Right lobe of liver (tissue), 6 donors: Measurements from ENCODE around the gene AKR1D1. TPM values are rescaled to one million over a fixed set of nuclear protein-coding genes. Genes with fewer than 3 reads are reported as not detected.

Source experiments
- ATAC-seq, 4 donors: fragments of 200-7000 bp; cut with Tn5 transposase; one replicate each; pipeline ENCODE4 v1.9.1; 2020; ENCODE audit warnings: mild to moderate bottlenecking in 4 of 4, moderate library complexity in 4 of 4
- DNase-seq, 3 donors: peaks; one replicate each; pipeline ENCODE4 v3.0.0-alpha.2; 2020
- H3K27ac ChIP-seq, 3 donors: fragments of 200-600 bp; one replicate each; pipeline ENCODE4 v1.8.0; 2022
- H3K27me3 ChIP-seq, 2 donors: fragments of 200-600 bp; one replicate each; pipeline ENCODE4 v1.8.0; 2022
- H3K36me3 ChIP-seq, 4 donors: fragments of 200-600 bp; sonication (generic) in 1 of 4; one replicate each; pipeline versions ENCODE4 v1.5.1 to v1.8.0; 2017 to 2022; ENCODE audit warnings: control low read depth in 1 of 4
- H3K4me1 ChIP-seq, 4 donors: fragments of 200-600 bp; sonication (generic) in 1 of 4; one replicate each; pipeline versions ENCODE4 v1.5.1 to v1.8.0; 2017 to 2022; ENCODE audit warnings: control low read depth in 1 of 4
- H3K4me3 ChIP-seq, 3 donors: fragments of 200-600 bp; one replicate each; pipeline ENCODE4 v1.8.0; 2022
- H3K9me3 ChIP-seq, 4 donors: fragments of 200-600 bp; sonication (generic) in 1 of 4; one replicate each; pipeline versions ENCODE4 v1.5.1 to v1.8.0; 2017 to 2022; ENCODE audit warnings: control low read depth in 1 of 4
- POLR2A ChIP-seq: fragments of 450-650 bp; IDR thresholded peaks from one replicate; pipeline ENCODE4 v1.6.1; 2017; ENCODE audit warnings: antibody characterized with exemption, mild to moderate bottlenecking
- WGBS: methylation state at CpG from one replicate; pipeline ENCODE4 v1.1.6; 2018; ENCODE audit warnings: low coverage, low lambda C conversion rate; ENCODE audit not compliant: insufficient coverage; ENCODE audit errors: missing lambda C conversion rate; 5-methylcytosine and 5-hydroxymethylcytosine counted together
- intact Hi-C, 2 donors: fragments of 100-400 bp; cut with DNase I; formaldehyde crosslinking; loops; one replicate each; pipeline versions ENCODE4 v1.11.2 to v1.14.1; 2022
- long read RNA-seq: library from polyadenylated mRNA; unstranded; transcript quantifications from one replicate; pipeline ENCODE4 v2.0.0, GENCODE V29; 2019
- total RNA-seq, 6 experiments: library from RNA; depleted of rRNA in 2 of 6; stranded (reverse); fragments of >200 nt in 2 of 6; fragmentation: NEBNext Ultra II Directional in 3 of 6; extraction: Animal tissue kit (Norgen Biotek cat#: 25700) in 3 of 6; gene quantifications; one replicate each; pipeline versions ENCODE4 v1.1.0 to v1.2.4, GENCODE V29; 2016 to 2023
- TF ChIP-seq, protein P1 (sequence below), 4 donors: fragments of 200-600 bp in 3 of 4; fragments of 450-650 bp in 1 of 4; IDR thresholded peaks; one replicate each; pipeline versions ENCODE4 v1.5.1 to v1.8.0; 2016 to 2022; ENCODE audit warnings: antibody characterized with exemption in 4 of 4, mild to moderate bottlenecking in 2 of 4
- donor health status: DM: no; HTN: yes; CAD: no.
- donor health status: DM: no; HTN: no; CAD: no.
- donor health status: DM: no; HTN: no; CAD: no.
- donor health status: DM: no; HTN: yes; CAD: no.
- donor health status: DM: no; HTN: yes; CAD: no.

AKR1D1 gene
- total RNA-seq, result 100 to 1,000 TPM in 2 of 6 experiments, 10 to 100 TPM in 4; 43.8 to 332 (median 93.6) TPM
- long read RNA-seq, transcript AKR1D1-201 (9 exons, 2,347 nt), result major isoform, 29 of 43 reads
- long read RNA-seq, partial matches to known transcripts, result 9 of 43 reads
- long read RNA-seq, other reads (novel, unspliced or antisense), result 4 of 43 reads

DNA sequence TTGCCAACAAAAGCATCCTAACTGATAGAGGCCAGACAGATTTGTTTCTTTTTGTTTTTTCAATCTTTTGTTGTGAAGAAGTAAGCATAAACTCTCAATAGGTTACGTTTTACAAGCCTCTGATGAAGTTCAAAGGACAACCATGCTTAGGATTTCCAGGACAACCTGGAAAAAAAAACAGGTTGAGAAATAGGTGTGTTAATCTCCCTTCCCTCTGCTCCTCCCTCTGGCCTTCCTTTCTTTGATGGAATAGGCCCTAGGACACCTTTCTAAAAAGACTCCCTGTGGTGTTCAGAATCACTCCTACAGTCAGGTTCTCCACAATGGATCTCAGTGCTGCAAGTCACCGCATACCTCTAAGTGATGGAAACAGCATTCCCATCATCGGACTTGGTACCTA is at the start of gene AKR1D1:
AKR1D1 (plus strand) TSS at position 264 of the 400 bp plus-strand sequence; CDS start at position 324, 60 bp downstream.
- ATAC-seq (peak; percentile 58 to 81 (median 76)), DNase-seq (no peak)
- H3K36me3 ChIP-seq, result no peaks in the 10 kb centered on the region
- H3K4me3 ChIP-seq, result peak within 1 kb of the TSS; percentile 16 to 66 (median 46)
- TF ChIP-seq POLR2A, result no peak
- TF ChIP-seq, protein P1, sequence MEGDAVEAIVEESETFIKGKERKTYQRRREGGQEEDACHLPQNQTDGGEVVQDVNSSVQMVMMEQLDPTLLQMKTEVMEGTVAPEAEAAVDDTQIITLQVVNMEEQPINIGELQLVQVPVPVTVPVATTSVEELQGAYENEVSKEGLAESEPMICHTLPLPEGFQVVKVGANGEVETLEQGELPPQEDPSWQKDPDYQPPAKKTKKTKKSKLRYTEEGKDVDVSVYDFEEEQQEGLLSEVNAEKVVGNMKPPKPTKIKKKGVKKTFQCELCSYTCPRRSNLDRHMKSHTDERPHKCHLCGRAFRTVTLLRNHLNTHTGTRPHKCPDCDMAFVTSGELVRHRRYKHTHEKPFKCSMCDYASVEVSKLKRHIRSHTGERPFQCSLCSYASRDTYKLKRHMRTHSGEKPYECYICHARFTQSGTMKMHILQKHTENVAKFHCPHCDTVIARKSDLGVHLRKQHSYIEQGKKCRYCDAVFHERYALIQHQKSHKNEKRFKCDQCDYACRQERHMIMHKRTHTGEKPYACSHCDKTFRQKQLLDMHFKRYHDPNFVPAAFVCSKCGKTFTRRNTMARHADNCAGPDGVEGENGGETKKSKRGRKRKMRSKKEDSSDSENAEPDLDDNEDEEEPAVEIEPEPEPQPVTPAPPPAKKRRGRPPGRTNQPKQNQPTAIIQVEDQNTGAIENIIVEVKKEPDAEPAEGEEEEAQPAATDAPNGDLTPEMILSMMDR (IDR thresholded peaks at IDR 0.05), result no peak
- no peaks in the 10 kb centered on the region for H3K27me3 ChIP-seq
- intact Hi-C loops, result no loop called here
- H3K4me1 ChIP-seq, result peaks cover 0 to 40% (median 2%) of the 10 kb centered on the region in 4 donors
- 30% methylated on average over 3 of the region's 3 CpGs for WGBS
- H3K9me3 ChIP-seq, result no peaks in the 10 kb centered on the region
- peak within 1 kb of the TSS in 2 of 3 donors; percentile 52 to 77 for H3K27ac ChIP-seq

GRCh38 chr7:138027100-138027499 is 49.2 kb upstream of the AKR1D1 start:
- ATAC-seq (no peak), DNase-seq (no peak)
- peaks cover 0 to 19% (median 6%) of the 10 kb centered on the region in 4 donors for H3K4me1 ChIP-seq
- H3K27me3 ChIP-seq, result no peaks in the 10 kb centered on the region
- no peak overlapping the region for H3K4me3 ChIP-seq
- TF ChIP-seq POLR2A, result no peak
- TF ChIP-seq, protein P1 (IDR thresholded peaks at IDR 0.05), result no peak
- WGBS, result 57% methylated on average over 2 of the region's 2 CpGs
- H3K36me3 ChIP-seq, result no peaks in the 10 kb centered on the region
- no peak overlapping the region for H3K27ac ChIP-seq
- H3K9me3 ChIP-seq, result no peaks in the 10 kb centered on the region
- intact Hi-C loops, result no loop called here

DNA sequence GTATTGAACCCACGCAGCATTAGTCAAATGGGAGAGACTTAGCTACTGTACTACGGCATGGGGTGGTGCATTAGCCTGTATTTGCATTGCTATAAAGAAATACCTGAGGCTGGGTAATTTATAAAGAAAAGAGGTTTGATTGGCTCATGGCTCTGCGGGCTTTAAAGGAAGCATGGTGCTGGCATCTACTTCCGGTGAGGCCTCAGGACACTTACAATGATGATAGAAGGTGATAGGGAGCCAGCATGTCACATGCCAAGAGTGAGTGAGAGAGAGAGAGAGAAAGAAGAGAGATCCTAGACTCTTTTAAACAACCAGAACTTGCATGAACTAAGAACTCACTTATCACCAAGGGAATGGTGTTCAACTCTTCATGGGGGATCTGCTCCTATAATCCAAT is 47.1 kb upstream of the AKR1D1 start:
- 79% methylated on average over 3 of the region's 4 CpGs for WGBS
- no peaks in the 10 kb centered on the region for H3K9me3 ChIP-seq
- H3K27me3 ChIP-seq, result no peaks in the 10 kb centered on the region
- H3K4me3 ChIP-seq, result no peak overlapping the region
- ATAC-seq, result no peak
- intact Hi-C loops, result no loop called here
- peaks cover 0 to 13% (median 3%) of the 10 kb centered on the region in 4 donors for H3K4me1 ChIP-seq
- no peak overlapping the region for H3K27ac ChIP-seq
- no peaks in the 10 kb centered on the region for H3K36me3 ChIP-seq
- TF ChIP-seq POLR2A, result no peak
- TF ChIP-seq, protein P1 (IDR thresholded peaks at IDR 0.05), result no peak
- no peak for DNase-seq

- H3K27me3 ChIP-seq, result no peaks in the 10 kb centered on the region
- WGBS, result 94% methylated on average over 2 of the region's 2 CpGs
Measured at GRCh38 chr7:138029941-138030340, 46.3 kb upstream of the AKR1D1 start.

More at GRCh38 chr7:138029941-138030340, 46.3 kb upstream of the AKR1D1 start:
- Histone ChIP-seq H3K9me3 (no peaks in the 10 kb centered on the region), H3K4me3 (no peak overlapping the region), H3K27ac (no peak overlapping the region), H3K4me1 (peaks cover 0 to 5% (median 1%) of the 10 kb centered on the region in 4 donors), H3K36me3 (no peaks in the 10 kb centered on the region)
- intact Hi-C loops, result no loop called here
- TF ChIP-seq POLR2A, result no peak
- TF ChIP-seq, protein P1 (IDR thresholded peaks at IDR 0.05), result no peak
- DNase-seq (no peak), ATAC-seq (peak in 1 of 4 donors; percentile 9)
